ENCODE results near the gene SEC14L2. TPM values are rescaled to one million over a fixed set of nuclear protein-coding genes. Genes with fewer than 3 reads are reported as not detected.

The SEC14L2 gene
- total and polyA plus RNA-seq, 10 of the 15 experiments (the other 5 are each of a cell fraction or from before 2014, with no cell fraction given): 0.08 to 4.0 (median 0.48) TPM

DNA sequence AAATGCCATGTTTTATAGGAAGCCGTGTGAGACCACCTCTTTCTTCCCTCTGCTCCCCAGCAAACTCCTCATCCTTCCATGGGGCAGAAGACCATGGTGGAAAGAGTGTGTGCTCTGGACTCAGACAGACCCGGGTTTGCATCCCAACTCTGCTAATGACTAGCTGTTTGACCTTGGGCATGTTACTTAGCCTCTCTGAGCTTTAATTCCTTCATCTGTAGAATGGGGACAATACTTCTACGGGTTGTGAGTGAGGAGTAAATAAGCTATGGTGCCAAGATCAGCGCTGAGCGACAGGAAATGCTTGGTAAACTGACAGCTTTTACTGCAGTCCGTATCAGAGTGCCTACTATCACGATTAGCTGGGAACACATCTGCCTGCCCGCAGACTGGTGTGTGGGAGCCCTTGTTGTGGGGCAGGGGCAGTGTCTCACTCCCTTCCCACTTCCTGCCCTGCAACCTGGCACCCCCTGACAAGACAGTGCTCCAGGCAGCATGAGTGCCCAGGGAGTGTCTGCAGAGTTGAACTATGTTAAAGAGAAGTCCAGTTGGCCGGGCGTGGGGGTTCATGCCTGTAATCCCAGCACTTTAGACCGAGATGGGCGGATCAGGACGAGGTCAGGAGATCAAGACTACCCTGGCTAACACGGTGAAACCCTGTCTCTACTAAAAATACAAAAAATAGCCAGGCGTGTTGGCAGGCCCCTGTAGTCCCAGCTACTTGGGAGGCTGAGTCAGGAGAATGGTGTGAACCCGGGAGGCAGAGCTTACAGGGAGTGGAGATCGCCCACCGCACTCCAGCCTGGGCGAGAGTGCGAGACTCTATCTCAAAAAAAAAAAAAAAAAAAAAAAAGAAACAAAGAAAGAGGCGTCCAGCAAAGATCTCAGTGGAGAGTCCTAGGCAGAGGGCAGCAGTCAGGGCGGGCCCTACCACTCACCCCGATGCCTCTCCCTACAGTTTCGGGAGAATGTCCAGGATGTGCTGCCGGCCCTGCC, 2.2 kb downstream of the SEC14L2 start:
- Histone ChIP-seq H3K79me2 (ENCODE audit: control insufficient read depth, insufficient read depth, low read length) (no peaks in the 10 kb centered on the region), H3K4me1 (ENCODE audit: control insufficient read depth, insufficient read depth, low read length) (peaks cover 5% of the 10 kb centered on the region; the same call in 1 of the 2 replicates), H2AFZ (ENCODE audit: control insufficient read depth, low read depth, low read length) (no peak overlapping the region), H3K36me3 (ENCODE audit: control insufficient read depth in 2 of 2, insufficient read depth in 2 of 2, low read length in 1 of 2) (no peaks in the 10 kb centered on the region), H4K20me1 (ENCODE audit: control insufficient read depth, insufficient read depth) (no peaks in the 10 kb centered on the region), H3K9me3 (replicated peaks; ENCODE audit: control insufficient read depth, insufficient read depth, low read length) (no peaks in the 10 kb centered on the region), H3K9ac (ENCODE audit: control insufficient read depth, insufficient read depth, low read length) (no peak overlapping the region), H3K27me3 (replicated peaks in 1 of 2; ENCODE audit: control insufficient read depth in 2 of 2, insufficient read depth in 2 of 2, low read length in 1 of 2) (peaks cover 4 to 9% of the 10 kb centered on the region in 2 experiments), H3K27ac (ENCODE audit: control insufficient read depth, insufficient read depth) (no peak overlapping the region), H3K4me3 (no peak overlapping the region), H3K4me2 (ENCODE audit: control insufficient read depth, insufficient read depth) (no peak overlapping the region)
- TF ChIP-seq EED (IDR thresholded peaks at IDR 0.05; ENCODE audit: low read depth): no peak
- TF ChIP-seq JUNB (IDR thresholded peaks at IDR 0.05): no peak
- TF ChIP-seq, protein P1, sequence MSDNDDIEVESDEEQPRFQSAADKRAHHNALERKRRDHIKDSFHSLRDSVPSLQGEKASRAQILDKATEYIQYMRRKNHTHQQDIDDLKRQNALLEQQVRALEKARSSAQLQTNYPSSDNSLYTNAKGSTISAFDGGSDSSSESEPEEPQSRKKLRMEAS (IDR thresholded peaks at IDR 0.05; ENCODE audit: low read depth, low read length): no peak
- TF ChIP-seq, protein P2, sequence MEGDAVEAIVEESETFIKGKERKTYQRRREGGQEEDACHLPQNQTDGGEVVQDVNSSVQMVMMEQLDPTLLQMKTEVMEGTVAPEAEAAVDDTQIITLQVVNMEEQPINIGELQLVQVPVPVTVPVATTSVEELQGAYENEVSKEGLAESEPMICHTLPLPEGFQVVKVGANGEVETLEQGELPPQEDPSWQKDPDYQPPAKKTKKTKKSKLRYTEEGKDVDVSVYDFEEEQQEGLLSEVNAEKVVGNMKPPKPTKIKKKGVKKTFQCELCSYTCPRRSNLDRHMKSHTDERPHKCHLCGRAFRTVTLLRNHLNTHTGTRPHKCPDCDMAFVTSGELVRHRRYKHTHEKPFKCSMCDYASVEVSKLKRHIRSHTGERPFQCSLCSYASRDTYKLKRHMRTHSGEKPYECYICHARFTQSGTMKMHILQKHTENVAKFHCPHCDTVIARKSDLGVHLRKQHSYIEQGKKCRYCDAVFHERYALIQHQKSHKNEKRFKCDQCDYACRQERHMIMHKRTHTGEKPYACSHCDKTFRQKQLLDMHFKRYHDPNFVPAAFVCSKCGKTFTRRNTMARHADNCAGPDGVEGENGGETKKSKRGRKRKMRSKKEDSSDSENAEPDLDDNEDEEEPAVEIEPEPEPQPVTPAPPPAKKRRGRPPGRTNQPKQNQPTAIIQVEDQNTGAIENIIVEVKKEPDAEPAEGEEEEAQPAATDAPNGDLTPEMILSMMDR (IDR thresholded peaks at IDR 0.05 in 2 of 3, conservative IDR thresholded peaks at IDR 0.05 in 1 of 3; ENCODE audit: control insufficient read depth in 2 of 3, extremely low read depth in 1 of 3, insufficient read depth in 1 of 3, low read depth in 3 of 3, low read length in 3 of 3): no peak
- no peak for TF ChIP-seq STAT3 (IDR thresholded peaks at IDR 0.05; ENCODE audit: low read depth, low read length)
- no peak for TF ChIP-seq MEF2B (IDR thresholded peaks at IDR 0.05; ENCODE audit: partially characterized antibody, poor library complexity, severe bottlenecking)
- TF ChIP-seq POLR2AphosphoS2 (IDR thresholded peaks at IDR 0.05; ENCODE audit: low read depth, low read length): no peak
- TF ChIP-seq, protein P3, sequence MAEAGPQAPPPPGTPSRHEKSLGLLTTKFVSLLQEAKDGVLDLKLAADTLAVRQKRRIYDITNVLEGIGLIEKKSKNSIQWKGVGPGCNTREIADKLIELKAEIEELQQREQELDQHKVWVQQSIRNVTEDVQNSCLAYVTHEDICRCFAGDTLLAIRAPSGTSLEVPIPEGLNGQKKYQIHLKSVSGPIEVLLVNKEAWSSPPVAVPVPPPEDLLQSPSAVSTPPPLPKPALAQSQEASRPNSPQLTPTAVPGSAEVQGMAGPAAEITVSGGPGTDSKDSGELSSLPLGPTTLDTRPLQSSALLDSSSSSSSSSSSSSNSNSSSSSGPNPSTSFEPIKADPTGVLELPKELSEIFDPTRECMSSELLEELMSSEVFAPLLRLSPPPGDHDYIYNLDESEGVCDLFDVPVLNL (IDR thresholded peaks at IDR 0.05; ENCODE audit: low read depth, low read length): no peak
- TF ChIP-seq, protein P4, sequence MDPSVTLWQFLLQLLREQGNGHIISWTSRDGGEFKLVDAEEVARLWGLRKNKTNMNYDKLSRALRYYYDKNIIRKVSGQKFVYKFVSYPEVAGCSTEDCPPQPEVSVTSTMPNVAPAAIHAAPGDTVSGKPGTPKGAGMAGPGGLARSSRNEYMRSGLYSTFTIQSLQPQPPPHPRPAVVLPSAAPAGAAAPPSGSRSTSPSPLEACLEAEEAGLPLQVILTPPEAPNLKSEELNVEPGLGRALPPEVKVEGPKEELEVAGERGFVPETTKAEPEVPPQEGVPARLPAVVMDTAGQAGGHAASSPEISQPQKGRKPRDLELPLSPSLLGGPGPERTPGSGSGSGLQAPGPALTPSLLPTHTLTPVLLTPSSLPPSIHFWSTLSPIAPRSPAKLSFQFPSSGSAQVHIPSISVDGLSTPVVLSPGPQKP (IDR thresholded peaks at IDR 0.05; ENCODE audit: low read depth, low read length): no peak
- no peak for TF ChIP-seq PAX8 (IDR thresholded peaks at IDR 0.05)
- TF ChIP-seq SMARCA5 (IDR thresholded peaks at IDR 0.05): no peak
- TF ChIP-seq SREBF1 (IDR thresholded peaks at IDR 0.05; ENCODE audit: low read length): no peak
- TF ChIP-seq GATAD2B (conservative IDR thresholded peaks at IDR 0.05; ENCODE audit: low read depth): no peak
- no peak for TF ChIP-seq EZH2 (IDR thresholded peaks at IDR 0.05; ENCODE audit: borderline replicate concordance, control insufficient read depth, low read depth, low read length)
- TF ChIP-seq, protein P5, sequence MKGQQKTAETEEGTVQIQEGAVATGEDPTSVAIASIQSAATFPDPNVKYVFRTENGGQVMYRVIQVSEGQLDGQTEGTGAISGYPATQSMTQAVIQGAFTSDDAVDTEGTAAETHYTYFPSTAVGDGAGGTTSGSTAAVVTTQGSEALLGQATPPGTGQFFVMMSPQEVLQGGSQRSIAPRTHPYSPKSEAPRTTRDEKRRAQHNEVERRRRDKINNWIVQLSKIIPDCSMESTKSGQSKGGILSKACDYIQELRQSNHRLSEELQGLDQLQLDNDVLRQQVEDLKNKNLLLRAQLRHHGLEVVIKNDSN (IDR thresholded peaks at IDR 0.05; ENCODE audit: borderline replicate concordance, extremely low read length, insufficient read depth, low read depth, low read length): no peak
- RAD21 ChIA-PET (ENCODE audit: unreplicated experiment): no interaction called here
- no TSS peak for BruUV-seq (replicated peaks)
- POLR2A ChIA-PET: interaction anchor here (0.5 to 1.2 kb wide), 4 partner anchors 17 to 236 kb away, joined by 3 to 6 read pairs (median 4); no protein-coding TSS in a partner anchor
- DNase-seq (ENCODE audit: low read depth, low spot score) (no peak), FAIRE-seq (no peak), ATAC-seq (no peak)
- CTCF ChIA-PET: interaction anchor here (0.7 to 2.9 kb wide), 2 partner anchors 25 to 111 kb away, joined by 3 to 12 read pairs; partner anchors contain the start of gene CASTOR1
- in situ Hi-C loops (cut with MboI): no loop called here
- SMC1A ChIA-PET (ENCODE audit: uncharacterized antibody, unreplicated experiment): no interaction called here
- WGBS (ENCODE audit: insufficient coverage, insufficient replicate concordance, low lambda C conversion rate, missing lambda C conversion rate): 66% methylated on average over 24 of the region's 25 CpGs
- intact Hi-C loops (cut with micrococcal nuclease; ENCODE audit: unreplicated experiment): no loop called here

All from GM12878 (cell line).